NCI-H2081 (cell line): ENCODE measurements around the gene CDH16.
A peak's percentile ranks its signal among the peaks of the same experiment; 100 is the strongest.

Source experiments
- DNase-seq, 2 experiments: peaks; one replicate each; lab custom pipeline; 2025; lab: John Stamatoyannopoulos, UW

Gene CDH16

GRCh38 chr16:66926961-66927436 is 8.3 kb upstream of the CDH16 start:
- no peak for DNase-seq

- no peak for DNase-seq
These were observed 7.7 kb upstream of the CDH16 start for GRCh38 chr16:66926171-66926947.

GRCh38 chr16:66925322-66925840 is 6.7 kb upstream of the CDH16 start, which contains the start of gene RRAD:
TSS of gene RRAD (minus strand) at chr16:66925535. CDS start at chr16:66925179, 356 bp downstream.
- DNase-seq, result no peak

GRCh38 chr16:66924527-66925321 is 6.0 kb upstream of the CDH16 start:
- DNase-seq, result no peak

- DNase-seq, result no peak
These were observed 5.2 kb upstream of the CDH16 start for GRCh38 chr16:66923866-66924265.

- peak in 1 of 2 experiments; percentile 14 for DNase-seq
These were observed 4.6 kb upstream of the CDH16 start for GRCh38 chr16:66923247-66923731.

- no peak for DNase-seq
These were observed 3.2 kb upstream of the CDH16 start for GRCh38 chr16:66921729-66922450.

- DNase-seq, result no peak
These were observed 2.4 kb upstream of the CDH16 start for GRCh38 chr16:66920924-66921680.

- no peak for DNase-seq
These were observed 1.6 kb upstream of the CDH16 start for GRCh38 chr16:66920299-66920590.

GRCh38 chr16:66919569-66920298 is 1.0 kb upstream of the CDH16 start:
- DNase-seq, result no peak

- DNase-seq, result no peak
These were observed 330 bp downstream of the CDH16 start for GRCh38 chr16:66918355-66918754.

- DNase-seq, result no peak
These were observed 944 bp downstream of the CDH16 start for GRCh38 chr16:66917741-66918140.

GRCh38 chr16:66916518-66916917 is 2.2 kb downstream of the CDH16 start:
- DNase-seq, result no peak

- no peak for DNase-seq
These were observed 3.6 kb downstream of the CDH16 start for GRCh38 chr16:66915041-66915440.

- DNase-seq, result no peak
These were observed 4.1 kb downstream of the CDH16 start for GRCh38 chr16:66914541-66914940.

- no peak for DNase-seq
These were observed 5.0 kb downstream of the CDH16 start for GRCh38 chr16:66913711-66914110.

- no peak for DNase-seq
These were observed 5.6 kb downstream of the CDH16 start for GRCh38 chr16:66913081-66913480.

- no peak for DNase-seq
These were observed 6.9 kb downstream of the CDH16 start for GRCh38 chr16:66911801-66912200.

GRCh38 chr16:66911112-66911511 is 7.6 kb downstream of the CDH16 start:
- DNase-seq, result no peak

- no peak for DNase-seq
These were observed 8.3 kb downstream of the CDH16 start for GRCh38 chr16:66910175-66910940.
